Esophagus muscularis mucosa (tissue), 4 donors: ENCODE data around the gene RAP2A. TPM values are rescaled to one million over a fixed set of nuclear protein-coding genes. Genes with fewer than 3 reads are reported as not detected.

Experiments used
- DNase-seq: peaks from one replicate; pipeline ENCODE4 v3.0.0-alpha.2; 2017; ENCODE audit errors: extremely low spot score
- H3K27ac ChIP-seq, 4 donors: fragments of 200-600 bp; sonication (generic); replicated peaks in 1 of 4; 1 replicate in 3 of 4; 2 replicates in 1 of 4; pipeline ENCODE4 v1.5.1; 2016 to 2019; ENCODE audit warnings: mild to moderate bottlenecking in 1 of 4
- H3K27me3 ChIP-seq, 4 donors: fragments of 200-600 bp; sonication (generic); one replicate each; pipeline versions ENCODE4 v1.5.1 to v1.6.0; 2016 to 2019
- H3K36me3 ChIP-seq, 4 donors: fragments of 200-600 bp; sonication (generic); one replicate each; pipeline ENCODE4 v1.5.1; 2016 to 2019
- H3K4me1 ChIP-seq, 4 donors: fragments of 200-600 bp; sonication (generic); one replicate each; pipeline ENCODE4 v1.5.1; 2016 to 2019
- H3K4me3 ChIP-seq, 4 donors: fragments of 200-600 bp; sonication (generic); 1 replicate in 2 of 4; 2 replicates in 2 of 4; pipeline ENCODE4 v1.5.1; 2016 to 2019; ENCODE audit warnings: mild to moderate bottlenecking in 4 of 4, moderate library complexity in 1 of 4
- H3K9me3 ChIP-seq, 4 donors: fragments of 200-600 bp; sonication (generic); 1 replicate in 3 of 4; 2 replicates in 1 of 4; pipeline ENCODE4 v1.5.1; 2016 to 2019
- CTCF ChIP-seq, 3 experiments: fragments of 200-600 bp in 2 of 3; fragments of 450-650 bp in 1 of 3; sonication (generic) in 2 of 3; IDR thresholded peaks; one replicate each; pipeline ENCODE4 v1.5.1; 2017 to 2019; ENCODE audit warnings: antibody characterized with exemption in 3 of 3, mild to moderate bottlenecking in 2 of 3, moderate library complexity in 1 of 3
- EP300 ChIP-seq: sonication (generic); formaldehyde crosslinking; IDR thresholded peaks from one replicate; pipeline ENCODE4 v1.6.1; 2017; ENCODE audit warnings: antibody characterized with exemption
- POLR2A ChIP-seq: fragments of 450-650 bp; IDR thresholded peaks from one replicate; pipeline ENCODE4 v1.6.1; 2017; ENCODE audit warnings: antibody characterized with exemption, moderate library complexity, mild to moderate bottlenecking, low read depth
- POLR2AphosphoS5 ChIP-seq, 2 donors: sonication (generic); formaldehyde crosslinking; IDR thresholded peaks; one replicate each; pipeline ENCODE4 v1.6.1; 2017; ENCODE audit warnings: antibody characterized with exemption in 2 of 2
- WGBS: methylation state at CpG from one replicate; pipeline ENCODE4 v1.1.5; 2018; 5-methylcytosine and 5-hydroxymethylcytosine counted together
- intact Hi-C: fragments of 100-400 bp; cut with DNase I; formaldehyde crosslinking; loops from one replicate; pipeline ENCODE4 v1.15.1; 2023
- total RNA-seq, 4 donors: library from RNA; depleted of rRNA; stranded (reverse); fragments of >200 nt; gene quantifications; one replicate each; pipeline versions ENCODE4 v1.1.0 to v1.2.1, GENCODE V29; 2016

RAP2A gene
- total RNA-seq, 4 donors from 2014 or later = 24.1 to 27.8 (median 26.0) TPM

- no peaks in the 10 kb centered on the region for H3K36me3 ChIP-seq
- no peak overlapping the region for H3K4me3 ChIP-seq
- no peaks in the 10 kb centered on the region for H3K27me3 ChIP-seq
- TF ChIP-seq EP300 (no peak), POLR2A (no peak), CTCF (IDR thresholded peaks at IDR 0.05) (no peak), POLR2AphosphoS5 (IDR thresholded peaks at IDR 0.05) (no peak)
- DNase-seq = no peak
- H3K4me1 ChIP-seq = peaks cover 0 to 12% (median 3%) of the 10 kb centered on the region in 4 donors
- H3K9me3 ChIP-seq = no peaks in the 10 kb centered on the region
- intact Hi-C loops = no loop called here
- WGBS = 84% methylated on average over 3 of the region's 3 CpGs
- H3K27ac ChIP-seq = no peak overlapping the region
Observed at GRCh38 chr13:97401421-97401820, 32.5 kb upstream of the RAP2A start.

- no peaks in the 10 kb centered on the region for H3K9me3 ChIP-seq
- H3K36me3 ChIP-seq = no peaks in the 10 kb centered on the region
- no peak overlapping the region for H3K27ac ChIP-seq
- H3K4me3 ChIP-seq = no peak overlapping the region
- DNase-seq = no peak
- TF ChIP-seq POLR2AphosphoS5 (IDR thresholded peaks at IDR 0.05) (no peak), POLR2A (no peak), CTCF (IDR thresholded peaks at IDR 0.05) (no peak), EP300 (no peak)
- no peaks in the 10 kb centered on the region for H3K27me3 ChIP-seq
- peaks cover 0 to 16% (median 4%) of the 10 kb centered on the region in 4 donors for H3K4me1 ChIP-seq
- intact Hi-C loops = no loop called here
- WGBS = 94% methylated on average over 2 of the region's 3 CpGs
Observed at GRCh38 chr13:97403893-97404750, 29.8 kb upstream of the RAP2A start.

- TF ChIP-seq POLR2AphosphoS5 (IDR thresholded peaks at IDR 0.05) = peak in 1 of 2 donors; percentile 46
- no peak for TF ChIP-seq CTCF (IDR thresholded peaks at IDR 0.05)
- H3K4me1 ChIP-seq = peaks cover 0 to 16% (median 4%) of the 10 kb centered on the region in 4 donors
- WGBS = 80% methylated on average over 2 of the region's 2 CpGs
- no peaks in the 10 kb centered on the region for H3K36me3 ChIP-seq
- no peak for DNase-seq
- no peaks in the 10 kb centered on the region for H3K27me3 ChIP-seq
- intact Hi-C loops = no loop called here
- H3K4me3 ChIP-seq = no peak overlapping the region
- peak overlapping the region; percentile 41 to 75 (median 68) for H3K27ac ChIP-seq
- H3K9me3 ChIP-seq = no peaks in the 10 kb centered on the region
Observed at GRCh38 chr13:97407540-97407939, 26.4 kb upstream of the RAP2A start.

- no peak overlapping the region for H3K4me3 ChIP-seq
- intact Hi-C loops = no loop called here
- no peaks in the 10 kb centered on the region for H3K9me3 ChIP-seq
- no peak for DNase-seq
- H3K36me3 ChIP-seq = no peaks in the 10 kb centered on the region
- WGBS = 98% methylated on average over 2 of the region's 2 CpGs
- peaks cover 0 to 16% (median 4%) of the 10 kb centered on the region in 4 donors for H3K4me1 ChIP-seq
- no peak overlapping the region for H3K27ac ChIP-seq
- H3K27me3 ChIP-seq = no peaks in the 10 kb centered on the region
- TF ChIP-seq CTCF (IDR thresholded peaks at IDR 0.05) (no peak), EP300 (no peak), POLR2A (no peak), POLR2AphosphoS5 (IDR thresholded peaks at IDR 0.05) (no peak)
Observed at GRCh38 chr13:97408938-97409337, 25.0 kb upstream of the RAP2A start.

GRCh38 chr13:97411984-97412383, 22.0 kb upstream of the RAP2A start:
- intact Hi-C loops = no loop called here
- no peaks in the 10 kb centered on the region for H3K27me3 ChIP-seq
- WGBS = 81% methylated on average over 6 of the region's 6 CpGs
- no peak overlapping the region for H3K27ac ChIP-seq
- DNase-seq = no peak
- H3K9me3 ChIP-seq = no peaks in the 10 kb centered on the region
- H3K4me1 ChIP-seq = peaks cover 0 to 12% (median 2%) of the 10 kb centered on the region in 4 donors
- H3K36me3 ChIP-seq = no peaks in the 10 kb centered on the region
- H3K4me3 ChIP-seq = no peak overlapping the region
- TF ChIP-seq CTCF (IDR thresholded peaks at IDR 0.05) (no peak), POLR2AphosphoS5 (IDR thresholded peaks at IDR 0.05) (no peak)
